ENCODE results near the gene SPAG5. TPM values are rescaled to one million over a fixed set of nuclear protein-coding genes. Genes with fewer than 3 reads are reported as not detected.

Gene SPAG5
- total RNA-seq, 1 experiment from 2014 or later: 219 TPM

DNA sequence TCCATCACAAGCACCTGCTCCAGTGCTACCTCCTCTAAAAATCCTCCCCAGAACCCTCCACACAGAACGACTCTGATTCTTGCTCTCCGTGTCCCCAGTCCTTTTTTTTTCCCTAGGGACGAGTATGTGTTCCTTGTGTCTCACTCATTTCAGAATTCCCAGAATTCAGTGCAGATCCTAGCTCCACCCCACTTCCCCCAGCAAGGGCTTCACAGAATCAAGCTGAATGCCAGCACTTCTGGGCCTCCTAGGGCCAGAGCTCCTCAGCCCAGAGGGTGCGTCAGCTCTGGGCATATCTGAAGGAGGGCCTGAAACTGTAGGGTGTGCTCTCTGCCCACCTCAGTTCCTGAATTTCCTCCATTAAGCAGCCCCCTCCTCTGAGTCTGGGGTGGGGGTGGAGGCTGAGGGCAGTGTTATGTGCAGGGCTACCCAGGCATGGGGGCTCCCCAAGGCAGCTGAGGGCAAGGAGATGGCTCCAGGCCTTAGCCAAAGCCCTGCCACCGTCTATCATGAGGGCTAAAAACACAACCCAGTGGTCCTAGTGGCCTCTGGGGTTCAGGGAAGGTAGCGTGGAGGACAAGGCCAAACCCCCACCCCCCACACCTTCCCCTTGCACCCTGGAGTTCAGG lies 52.9 kb downstream of the SPAG5 start:
- intact Hi-C loops (cut with micrococcal nuclease; ENCODE audit: unreplicated experiment): no loop called here
- ChIA-PET POLR2A (ENCODE audit: low non-redundant PET) (no interaction called here), CTCF (no interaction called here)
- DNase-seq (ENCODE audit: low spot score): peak; percentile 63
- no peak overlapping the region for H3K4me3 ChIP-seq (ENCODE audit: low read depth, low read length, poor library complexity, severe bottlenecking)
- H3K4me1 ChIP-seq (ENCODE audit: insufficient read depth, low read length, poor library complexity, severe bottlenecking): peaks cover 15% of the 10 kb centered on the region
- no TSS peak for BruUV-seq (replicated peaks)
- no peak overlapping the region for H3K27ac ChIP-seq (ENCODE audit: low read depth, low read length, poor library complexity, severe bottlenecking)
- no peaks in the 10 kb centered on the region for H3K9me3 ChIP-seq (ENCODE audit: low read depth, low read length, poor library complexity, severe bottlenecking)
- TF ChIP-seq CTCF (conservative IDR thresholded peaks at IDR 0.05; ENCODE audit: low read depth, low read length): no peak
- no peak for TF ChIP-seq EZH2 (IDR thresholded peaks at IDR 0.05; ENCODE audit: borderline replicate concordance, low read depth, low read length, poor library complexity, severe bottlenecking)
- H3K27me3 ChIP-seq (replicated peaks; ENCODE audit: insufficient read depth, low read depth, low read length, poor library complexity): no peaks in the 10 kb centered on the region
- peaks cover 12% of the 10 kb centered on the region for H3K36me3 ChIP-seq (ENCODE audit: insufficient read depth, low read length, poor library complexity, severe bottlenecking)

GRCh38 chr17:28545141-28545503 lies 53.7 kb downstream of the SPAG5 start:
- no peak overlapping the region for H3K4me3 ChIP-seq (ENCODE audit: low read depth, low read length, poor library complexity, severe bottlenecking)
- TF ChIP-seq EZH2 (IDR thresholded peaks at IDR 0.05; ENCODE audit: borderline replicate concordance, low read depth, low read length, poor library complexity, severe bottlenecking) (no peak), CTCF (conservative IDR thresholded peaks at IDR 0.05; ENCODE audit: low read depth, low read length) (no peak)
- no peaks in the 10 kb centered on the region for H3K9me3 ChIP-seq (ENCODE audit: low read depth, low read length, poor library complexity, severe bottlenecking)
- intact Hi-C loops (cut with micrococcal nuclease; ENCODE audit: unreplicated experiment): no loop called here
- POLR2A ChIA-PET (ENCODE audit: low non-redundant PET): no interaction called here
- CTCF ChIA-PET: interaction anchor here (0.6 kb wide), 1 partner anchor 114 kb away, joined by 8 read pairs; no protein-coding TSS in a partner anchor
- H3K36me3 ChIP-seq (ENCODE audit: insufficient read depth, low read length, poor library complexity, severe bottlenecking): peaks cover 12% of the 10 kb centered on the region
- no peak overlapping the region for H3K27ac ChIP-seq (ENCODE audit: low read depth, low read length, poor library complexity, severe bottlenecking)
- H3K27me3 ChIP-seq (replicated peaks; ENCODE audit: insufficient read depth, low read depth, low read length, poor library complexity): no peaks in the 10 kb centered on the region
- no peak for DNase-seq (ENCODE audit: low spot score)
- no TSS peak for BruUV-seq (replicated peaks)
- H3K4me1 ChIP-seq (ENCODE audit: insufficient read depth, low read length, poor library complexity, severe bottlenecking): peaks cover 10% of the 10 kb centered on the region

DNA sequence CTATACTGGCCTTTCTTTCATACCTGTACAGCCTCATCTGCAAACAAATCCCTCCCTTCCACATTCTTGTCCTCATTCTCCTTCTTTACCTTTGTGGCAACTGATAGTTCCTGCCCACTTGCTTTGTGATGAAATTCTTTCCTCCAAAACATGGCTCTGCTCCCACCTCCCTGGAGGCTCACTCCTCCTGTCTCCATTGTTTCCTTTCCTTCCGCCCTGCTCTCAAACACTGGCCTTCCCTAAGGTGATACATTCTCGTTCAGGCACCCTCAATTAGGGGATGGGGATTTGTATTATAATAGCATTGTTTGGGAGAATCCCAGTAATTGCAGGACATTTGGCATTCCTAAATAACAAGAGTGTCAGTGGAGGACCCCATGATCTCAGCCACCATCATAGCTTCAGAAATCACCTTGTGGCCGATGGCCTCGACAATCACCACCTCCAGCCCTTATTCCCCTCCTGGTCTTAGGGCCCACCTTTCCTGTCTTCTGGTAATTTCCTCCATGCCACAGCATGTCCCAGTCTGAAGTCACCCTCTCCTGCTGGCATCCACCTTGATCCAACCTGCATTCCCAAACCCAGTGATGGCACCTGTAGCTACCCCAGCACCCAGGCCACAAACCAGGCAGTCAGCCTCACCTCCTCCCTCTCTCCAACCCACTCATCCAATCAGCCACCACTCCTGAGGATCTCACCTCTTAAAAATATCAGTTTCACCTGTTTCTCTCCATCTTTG lies 54.3 kb downstream of the SPAG5 start:
- TF ChIP-seq CTCF (conservative IDR thresholded peaks at IDR 0.05; ENCODE audit: low read depth, low read length) (no peak), EZH2 (IDR thresholded peaks at IDR 0.05; ENCODE audit: borderline replicate concordance, low read depth, low read length, poor library complexity, severe bottlenecking) (no peak)
- intact Hi-C loops (cut with micrococcal nuclease; ENCODE audit: unreplicated experiment): no loop called here
- Histone ChIP-seq H3K27me3 (replicated peaks; ENCODE audit: insufficient read depth, low read depth, low read length, poor library complexity) (no peaks in the 10 kb centered on the region), H3K9me3 (ENCODE audit: low read depth, low read length, poor library complexity, severe bottlenecking) (no peaks in the 10 kb centered on the region), H3K4me1 (ENCODE audit: insufficient read depth, low read length, poor library complexity, severe bottlenecking) (peaks cover 5% of the 10 kb centered on the region), H3K4me3 (ENCODE audit: low read depth, low read length, poor library complexity, severe bottlenecking) (no peak overlapping the region), H3K27ac (ENCODE audit: low read depth, low read length, poor library complexity, severe bottlenecking) (no peak overlapping the region), H3K36me3 (ENCODE audit: insufficient read depth, low read length, poor library complexity, severe bottlenecking) (peaks cover 12% of the 10 kb centered on the region)
- no TSS peak for BruUV-seq (replicated peaks)
- DNase-seq (ENCODE audit: low spot score): no peak
- CTCF ChIA-PET: interaction anchor here (0.6 kb wide), 1 partner anchor 114 kb away, joined by 8 read pairs; no protein-coding TSS in a partner anchor
- POLR2A ChIA-PET (ENCODE audit: low non-redundant PET): no interaction called here

Data from A673 (cell line).